DMS53 treated with DMSO at 0.1 percent for 48 hours (cell line): ENCODE results near the gene ASB2.

Source experiments
- DNase-seq: peaks from one replicate; lab custom pipeline; 2025; ENCODE audit not compliant: unreplicated experiment; lab: John Stamatoyannopoulos, UW

The ASB2 gene

GRCh38 chr14:93962701-93963601 is 13.4 kb downstream of the ASB2 start:
- DNase-seq, result no peak

GRCh38 chr14:93961620-93962019 is 14.8 kb downstream of the ASB2 start:
- DNase-seq, result no peak

GRCh38 chr14:93960774-93961438 is 15.5 kb downstream of the ASB2 start:
- no peak for DNase-seq

GRCh38 chr14:93960108-93960475 is 16.3 kb downstream of the ASB2 start:
- DNase-seq, result no peak

- peak; percentile 77 for DNase-seq
These were observed 16.9 kb downstream of the ASB2 start for GRCh38 chr14:93959239-93960107.

- DNase-seq, result no peak
These were observed 17.7 kb downstream of the ASB2 start for GRCh38 chr14:93958567-93959238.

GRCh38 chr14:93957751-93958566 is 18.4 kb downstream of the ASB2 start:
- no peak for DNase-seq

GRCh38 chr14:93957333-93957710 is 19.0 kb downstream of the ASB2 start:
- DNase-seq, result no peak

GRCh38 chr14:93956514-93957332 is 19.6 kb downstream of the ASB2 start:
- DNase-seq, result no peak

- DNase-seq, result no peak
These were observed 20.4 kb downstream of the ASB2 start for GRCh38 chr14:93955850-93956481.

- DNase-seq, result no peak
These were observed 21.2 kb downstream of the ASB2 start for GRCh38 chr14:93954900-93955849.

- no peak for DNase-seq
These were observed 21.9 kb downstream of the ASB2 start for GRCh38 chr14:93954516-93954830.

GRCh38 chr14:93953739-93954515 is 22.4 kb downstream of the ASB2 start:
- no peak for DNase-seq

- DNase-seq, result no peak
These were observed 23.1 kb downstream of the ASB2 start for GRCh38 chr14:93953263-93953662.

GRCh38 chr14:93952829-93953228 is 23.5 kb downstream of the ASB2 start:
- no peak for DNase-seq

GRCh38 chr14:93951635-93952540 is 24.5 kb downstream of the ASB2 start:
- no peak for DNase-seq
